SJSA1 (cell line): ENCODE data around the gene HDDC3. TPM values are rescaled to one million over a fixed set of nuclear protein-coding genes. Genes with fewer than 3 reads are reported as not detected.
"Not testable (repeated sequence)": the region's sequence is repeated elsewhere in the genome, so short reads cannot be mapped to it uniquely, and the experiment has no call there.

Experiments
- DNase-seq, 2 experiments: peaks; one replicate each; pipeline ENCODE4 v3.0.0-alpha.2; 2015 to 2020; ENCODE audit warnings: low spot score in 2 of 2, low read depth in 1 of 2
- H3K27ac ChIP-seq: fragments of 250-450 bp; sonication (Bioruptor Pico); 2 replicates; pipeline ENCODE4 v1.5.1; 2020; ENCODE audit warnings: mild to moderate bottlenecking, moderate library complexity
- H3K27me3 ChIP-seq: fragments of 250-450 bp; sonication (Bioruptor Pico); replicated peaks from 2 replicates; pipeline ENCODE4 v1.5.1; 2020; ENCODE audit warnings: mild to moderate bottlenecking, moderate library complexity
- H3K36me3 ChIP-seq: fragments of 250-450 bp; sonication (Bioruptor Pico); 2 replicates; pipeline ENCODE4 v1.5.1; 2020; ENCODE audit warnings: mild to moderate bottlenecking
- H3K4me1 ChIP-seq: fragments of 250-450 bp; sonication (Bioruptor Pico); replicated peaks from 2 replicates; pipeline ENCODE4 v1.6.1; 2021; ENCODE audit warnings: mild to moderate bottlenecking
- H3K4me3 ChIP-seq: fragments of 250-450 bp; sonication (Bioruptor Pico); 2 replicates; pipeline ENCODE4 v1.5.1; 2020; ENCODE audit warnings: mild to moderate bottlenecking
- H3K9me3 ChIP-seq: fragments of 250-450 bp; sonication (Bioruptor Pico); replicated peaks from 2 replicates; pipeline ENCODE4 v1.5.1; 2020; ENCODE audit warnings: mild to moderate bottlenecking
- total RNA-seq: library from RNA; depleted of rRNA; stranded (reverse); fragments of >200 nt; shearing (Covaris generic); gene quantifications from 2 replicates; pipeline ENCODE4 v1.2.3, GENCODE V29; 2014

The HDDC3 gene
- total RNA-seq, 1 experiment from 2014 or later = 10.0 TPM

- Histone ChIP-seq H3K36me3 (peaks cover 32% of the 10 kb centered on the region), H3K27ac (no peak overlapping the region), H3K27me3 (no peaks in the 10 kb centered on the region), H3K9me3 (no peaks in the 10 kb centered on the region), H3K4me3 (no peak overlapping the region), H3K4me1 (peaks cover 17% of the 10 kb centered on the region)
- peak in 1 of 2 experiments; percentile 44 for DNase-seq
Measured at GRCh38 chr15:90905306-90906180, 26.8 kb downstream of the HDDC3 start.

GRCh38 chr15:90904746-90905145 lies 27.6 kb downstream of the HDDC3 start:
- Histone ChIP-seq H3K27me3 (no peaks in the 10 kb centered on the region), H3K4me3 (no peak overlapping the region), H3K4me1 (peaks cover 17% of the 10 kb centered on the region), H3K27ac (no peak overlapping the region), H3K9me3 (no peaks in the 10 kb centered on the region), H3K36me3 (peaks cover 28% of the 10 kb centered on the region)
- DNase-seq = no peak

- DNase-seq = no peak
Measured at GRCh38 chr15:90903733-90904536, 28.4 kb downstream of the HDDC3 start.

GRCh38 chr15:90902840-90903732 lies 29.3 kb downstream of the HDDC3 start, which contains the start of gene MAN2A2:
TSS of gene MAN2A2 (plus strand) at chr15:90903302. CDS start at chr15:90904208, 906 bp downstream.
- Histone ChIP-seq H3K9me3 (no peaks in the 10 kb centered on the region), H3K36me3 (peaks cover 25% of the 10 kb centered on the region), H3K4me3 (peak within 1 kb of the TSS; percentile 67), H3K27ac (peak within 1 kb of the TSS; percentile 29; the same call in 1 of the 2 replicates), H3K4me1 (peaks cover 17% of the 10 kb centered on the region), H3K27me3 (no peaks in the 10 kb centered on the region)
- DNase-seq = peak in 1 of 2 experiments; percentile 49

More at GRCh38 chr15:90903733-90904536, 28.4 kb downstream of the HDDC3 start:
- Histone ChIP-seq H3K4me3 (peak overlapping the region; percentile 67), H3K36me3 (peaks cover 25% of the 10 kb centered on the region), H3K27ac (no peak overlapping the region), H3K9me3 (no peaks in the 10 kb centered on the region), H3K27me3 (no peaks in the 10 kb centered on the region), H3K4me1 (peaks cover 17% of the 10 kb centered on the region)

DNA sequence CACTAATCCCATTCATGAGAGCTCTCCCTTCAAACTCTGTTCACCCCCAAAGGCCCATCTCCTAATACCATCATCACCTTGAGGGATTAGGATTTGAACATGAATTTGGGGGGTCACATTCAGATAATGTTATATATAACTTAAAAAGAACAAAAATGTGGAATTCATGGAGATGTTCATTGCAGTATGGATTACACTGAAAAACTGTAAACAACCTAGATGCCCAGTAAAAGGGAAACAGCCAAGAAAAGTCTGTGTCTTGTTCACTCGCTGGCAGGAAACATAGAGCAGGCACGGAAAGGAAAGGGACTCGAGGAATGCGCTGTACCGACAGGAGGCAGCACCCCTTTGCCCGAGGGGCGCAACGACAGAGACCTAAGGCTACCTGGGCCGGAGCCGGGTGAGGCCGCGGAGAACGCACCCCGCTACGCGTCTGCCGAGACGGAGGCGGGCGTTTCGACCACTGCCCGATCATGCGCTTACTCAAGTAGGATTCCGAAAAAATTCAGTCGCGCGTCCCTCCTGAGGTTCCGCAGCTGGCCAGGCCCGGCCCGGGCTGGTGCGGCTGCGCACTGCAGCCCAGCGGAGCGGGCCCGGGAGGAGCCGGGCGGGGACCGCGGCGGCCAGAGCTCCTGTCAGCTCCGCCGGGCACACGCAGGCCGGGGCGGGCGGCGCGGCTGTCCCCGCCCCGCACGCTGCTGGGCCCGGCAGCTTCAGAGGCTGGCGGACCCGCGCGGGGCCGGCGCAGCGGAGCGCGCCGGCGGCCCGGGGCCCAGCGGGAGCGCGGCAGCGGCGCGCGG lies 30.1 kb downstream of the HDDC3 start:
- peaks cover 20% of the 10 kb centered on the region for H3K36me3 ChIP-seq
- H3K27ac ChIP-seq = peak overlapping the region; percentile 29; the same call in 1 of the 2 replicates
- peaks cover 17% of the 10 kb centered on the region for H3K4me1 ChIP-seq
- peak; percentile 74 to 88 for DNase-seq
- no peaks in the 10 kb centered on the region for H3K9me3 ChIP-seq
- H3K4me3 ChIP-seq = peak overlapping the region; percentile 67
- H3K27me3 ChIP-seq = no peaks in the 10 kb centered on the region

- Histone ChIP-seq H3K9me3 (no peaks in the 10 kb centered on the region), H3K36me3 (peaks cover 12% of the 10 kb centered on the region), H3K4me3 (peak overlapping the region; percentile 67), H3K27ac (no peak overlapping the region), H3K4me1 (peaks cover 17% of the 10 kb centered on the region), H3K27me3 (no peaks in the 10 kb centered on the region)
- no peak for DNase-seq
Measured at GRCh38 chr15:90901175-90902039, 30.9 kb downstream of the HDDC3 start.

DNA sequence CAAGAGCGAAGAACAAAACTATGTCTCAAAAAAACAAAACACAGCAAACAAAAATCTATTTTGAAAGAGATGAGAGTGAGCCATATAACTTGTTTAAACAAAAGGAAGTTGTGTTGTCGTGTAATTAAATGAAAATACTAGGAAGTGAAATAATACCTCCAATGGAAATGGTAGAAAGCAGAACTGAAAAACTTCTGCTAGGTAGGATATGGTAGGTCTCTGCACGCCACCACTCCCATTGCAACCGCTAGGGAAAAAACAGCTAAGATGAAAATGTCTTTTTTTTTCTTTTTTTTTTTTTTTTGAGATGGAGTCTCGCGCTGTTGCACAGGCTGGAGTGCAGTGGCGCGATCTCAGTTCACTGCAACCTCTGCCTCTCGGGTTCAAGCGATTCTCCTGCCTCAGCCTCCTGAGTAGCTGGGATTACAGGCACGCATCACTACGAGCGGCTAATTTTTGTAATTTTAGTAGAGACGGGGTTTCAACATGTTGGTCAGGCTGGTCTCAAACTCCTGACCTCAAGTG lies 35.2 kb downstream of the HDDC3 start:
- H3K4me3 ChIP-seq, DNase-seq, H3K4me1 ChIP-seq, H3K27me3 ChIP-seq, H3K27ac ChIP-seq, H3K36me3 ChIP-seq, H3K9me3 ChIP-seq: not testable (repeated sequence)

GRCh38 chr15:90895571-90896117 lies 36.7 kb downstream of the HDDC3 start:
- Histone ChIP-seq H3K4me1 (no peaks in the 10 kb centered on the region), H3K27me3 (no peaks in the 10 kb centered on the region), H3K27ac (no peak overlapping the region), H3K4me3 (no peak overlapping the region), H3K36me3 (no peaks in the 10 kb centered on the region), H3K9me3 (no peaks in the 10 kb centered on the region)
- no peak for DNase-seq

GRCh38 chr15:90893175-90894090 lies 38.9 kb downstream of the HDDC3 start:
- Histone ChIP-seq H3K27ac (no peak overlapping the region), H3K4me3 (no peak overlapping the region), H3K4me1 (no peaks in the 10 kb centered on the region), H3K9me3 (no peaks in the 10 kb centered on the region), H3K36me3 (no peaks in the 10 kb centered on the region), H3K27me3 (no peaks in the 10 kb centered on the region)
- no peak for DNase-seq

- H3K4me3 ChIP-seq = no peak overlapping the region
- no peaks in the 10 kb centered on the region for H3K9me3 ChIP-seq
- no peak for DNase-seq
- H3K36me3 ChIP-seq = no peaks in the 10 kb centered on the region
- H3K4me1 ChIP-seq = no peaks in the 10 kb centered on the region
- no peak overlapping the region for H3K27ac ChIP-seq
- H3K27me3 ChIP-seq = no peaks in the 10 kb centered on the region
Measured at GRCh38 chr15:90892498-90893174, 39.7 kb downstream of the HDDC3 start.
